ENCODE measurements around the gene EIF2B4. TPM values are rescaled to one million over a fixed set of nuclear protein-coding genes. Genes with fewer than 3 reads are reported as not detected.

EIF2B4 gene
- total and polyA plus RNA-seq, 9 of the 15 experiments (the other 6 are each of a cell fraction or from before 2014, with no cell fraction given), result 29.7 to 80.3 (median 58.9) TPM

DNA sequence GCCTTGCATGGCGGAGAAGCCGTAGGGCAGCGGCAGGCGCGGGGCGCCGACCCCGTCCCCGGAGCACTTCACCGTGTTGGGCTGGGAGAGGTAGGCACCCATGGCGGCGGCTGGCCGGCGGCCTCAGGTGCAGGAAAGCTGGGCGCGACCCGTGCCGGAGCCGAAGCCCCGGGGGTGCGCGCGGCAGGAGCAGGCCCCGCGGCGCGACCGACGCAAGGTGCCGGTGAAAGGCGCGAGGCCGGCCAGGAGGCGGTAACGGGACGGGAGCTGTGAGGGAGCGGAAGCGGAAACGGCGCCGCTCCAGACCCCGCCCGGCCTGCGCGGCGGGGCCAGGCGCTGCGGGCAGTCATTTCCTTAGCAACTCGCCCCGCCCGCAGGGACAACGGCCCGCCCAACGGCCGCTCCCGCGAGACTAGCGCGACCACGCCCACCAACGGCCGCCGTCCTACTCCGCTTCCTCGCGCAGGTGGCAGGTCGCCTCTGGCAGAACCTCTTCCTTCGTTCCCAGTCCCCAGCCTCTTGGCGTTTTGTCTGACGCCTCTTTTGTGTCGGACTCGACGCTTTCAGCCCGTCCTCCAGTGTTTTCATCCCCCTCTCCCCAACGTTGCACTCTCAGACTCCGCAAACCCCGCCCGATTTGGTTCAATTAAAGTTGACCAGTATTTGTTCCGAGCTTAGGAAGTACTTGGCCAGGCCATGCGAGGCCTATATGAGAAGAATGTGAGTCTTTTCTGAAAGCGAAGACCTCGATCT lies 39.4 kb upstream of the EIF2B4 start, which contains the start of gene PPM1G (continued):
- TF ChIP-seq, protein P1, sequence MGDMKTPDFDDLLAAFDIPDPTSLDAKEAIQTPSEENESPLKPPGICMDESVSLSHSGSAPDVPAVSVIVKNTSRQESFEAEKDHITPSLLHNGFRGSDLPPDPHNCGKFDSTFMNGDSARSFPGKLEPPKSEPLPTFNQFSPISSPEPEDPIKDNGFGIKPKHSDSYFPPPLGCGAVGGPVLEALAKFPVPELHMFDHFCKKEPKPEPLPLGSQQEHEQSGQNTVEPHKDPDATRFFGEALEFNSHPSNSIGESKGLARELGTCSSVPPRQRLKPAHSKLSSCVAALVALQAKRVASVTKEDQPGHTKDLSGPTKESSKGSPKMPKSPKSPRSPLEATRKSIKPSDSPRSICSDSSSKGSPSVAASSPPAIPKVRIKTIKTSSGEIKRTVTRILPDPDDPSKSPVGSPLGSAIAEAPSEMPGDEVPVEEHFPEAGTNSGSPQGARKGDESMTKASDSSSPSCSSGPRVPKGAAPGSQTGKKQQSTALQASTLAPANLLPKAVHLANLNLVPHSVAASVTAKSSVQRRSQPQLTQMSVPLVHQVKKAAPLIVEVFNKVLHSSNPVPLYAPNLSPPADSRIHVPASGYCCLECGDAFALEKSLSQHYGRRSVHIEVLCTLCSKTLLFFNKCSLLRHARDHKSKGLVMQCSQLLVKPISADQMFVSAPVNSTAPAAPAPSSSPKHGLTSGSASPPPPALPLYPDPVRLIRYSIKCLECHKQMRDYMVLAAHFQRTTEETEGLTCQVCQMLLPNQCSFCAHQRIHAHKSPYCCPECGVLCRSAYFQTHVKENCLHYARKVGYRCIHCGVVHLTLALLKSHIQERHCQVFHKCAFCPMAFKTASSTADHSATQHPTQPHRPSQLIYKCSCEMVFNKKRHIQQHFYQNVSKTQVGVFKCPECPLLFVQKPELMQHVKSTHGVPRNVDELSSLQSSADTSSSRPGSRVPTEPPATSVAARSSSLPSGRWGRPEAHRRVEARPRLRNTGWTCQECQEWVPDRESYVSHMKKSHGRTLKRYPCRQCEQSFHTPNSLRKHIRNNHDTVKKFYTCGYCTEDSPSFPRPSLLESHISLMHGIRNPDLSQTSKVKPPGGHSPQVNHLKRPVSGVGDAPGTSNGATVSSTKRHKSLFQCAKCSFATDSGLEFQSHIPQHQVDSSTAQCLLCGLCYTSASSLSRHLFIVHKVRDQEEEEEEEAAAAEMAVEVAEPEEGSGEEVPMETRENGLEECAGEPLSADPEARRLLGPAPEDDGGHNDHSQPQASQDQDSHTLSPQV (IDR thresholded peaks at IDR 0.05), result peak; percentile 94
- TF ChIP-seq RBM25 (IDR thresholded peaks at IDR 0.05; ENCODE audit: low read depth, low read length, severe bottlenecking), result peak; percentile 98
- peak; percentile 43 to 61; a peak in 3 of 4 replicates for TF ChIP-seq SIN3A (IDR thresholded peaks at IDR 0.05; ENCODE audit: borderline replicate concordance in 2 of 2, control insufficient read depth in 1 of 2, low read depth in 2 of 2, low read length in 2 of 2)
- peak; percentile 79 to 95 for TF ChIP-seq MAZ (CRISPR knock-in tag; conservative IDR thresholded peaks at IDR 0.05 in 1 of 2, IDR thresholded peaks at IDR 0.05 in 1 of 2)
- peak in 1 of 2 experiments; percentile 80; a peak in 1 of 4 replicates for TF ChIP-seq UBTF (IDR thresholded peaks at IDR 0.05; ENCODE audit: borderline replicate concordance in 1 of 2, low read depth in 2 of 2, low read length in 2 of 2)
- peak; percentile 76 for TF ChIP-seq MYBL2 (IDR thresholded peaks at IDR 0.05; ENCODE audit: low read depth)
- TF ChIP-seq MYBL2 (CRISPR knock-in tag; IDR thresholded peaks at IDR 0.05; ENCODE audit: borderline replicate concordance), result no peak
- no peak for TF ChIP-seq TEAD2 (tag; IDR thresholded peaks at IDR 0.05)
- TF ChIP-seq TAF9B (IDR thresholded peaks at IDR 0.05; ENCODE audit: partially characterized antibody), result peak; percentile 88
- 0 out of 2 replicates have a peak, but pooled peaks have one; percentile 4 for TF ChIP-seq IRF2 (CRISPR knock-in tag; IDR thresholded peaks at IDR 0.05)

Measured in K562 (cell line).